Measurements from ENCODE around the gene NAA80. TPM values are rescaled to one million over a fixed set of nuclear protein-coding genes. Genes with fewer than 3 reads are reported as not detected.

NAA80 gene
- total and polyA plus RNA-seq, 2 of the 8 experiments (the other 6 are each of a cell fraction or from before 2014, with no cell fraction given): 11.3 to 16.7 TPM

DNA sequence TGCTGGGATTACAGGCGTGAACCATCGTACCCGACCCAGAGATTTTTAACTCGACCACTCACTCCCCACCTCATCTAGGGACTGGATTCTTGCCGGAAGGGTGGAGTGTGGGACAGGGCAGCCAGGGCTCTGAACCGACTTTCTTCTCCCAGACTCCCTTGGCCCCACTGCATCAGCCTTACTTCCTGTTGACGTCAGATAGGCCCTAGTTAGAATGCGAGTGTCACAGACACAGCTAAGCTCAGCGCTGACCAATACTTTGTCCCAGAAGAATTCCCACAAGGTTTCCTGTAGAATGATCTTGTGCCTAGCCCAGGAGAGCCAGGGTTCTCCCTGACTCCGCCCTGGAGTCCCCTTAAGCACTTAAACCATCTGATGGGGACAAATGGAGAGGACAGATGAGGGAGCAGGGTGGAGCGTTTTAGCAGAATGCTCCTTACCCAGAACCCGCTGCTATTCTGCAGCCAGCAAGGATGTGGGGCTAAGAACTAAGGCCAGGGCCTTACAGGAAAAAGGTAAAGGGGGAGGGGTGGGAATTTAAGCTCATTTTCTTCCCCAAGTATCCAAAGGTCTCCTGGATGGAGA lies 34.6 kb upstream of the NAA80 start:
- Histone ChIP-seq H4K5ac (ENCODE audit: insufficient read length, low read depth, low read length) (no peak overlapping the region), H2BK20ac (ENCODE audit: low read length) (no peak overlapping the region), H3K4ac (replicated peaks; ENCODE audit: insufficient read length, low read depth, low read length) (no peak overlapping the region), H3K56ac (replicated peaks; ENCODE audit: insufficient read length, low read depth, low read length) (no peak overlapping the region), H2BK5ac (ENCODE audit: low read depth, low read length) (no peak overlapping the region), H3K36me3 (ENCODE audit: control insufficient read depth in 2 of 4, insufficient read depth in 4 of 4, low read length in 3 of 4) (peaks cover 4 to 24% (median 20%) of the 10 kb centered on the region in 4 experiments; a peak in 7 of 8 replicates), H3K79me2 (ENCODE audit: control insufficient read depth in 1 of 2, insufficient read depth in 2 of 2, low read length in 2 of 2) (peaks cover 0 to 28% of the 10 kb centered on the region in 2 experiments; a peak in 2 of 4 replicates), H2BK120ac (replicated peaks; ENCODE audit: low read depth, low read length) (no peak overlapping the region), H3K14ac (ENCODE audit: insufficient read length) (no peak overlapping the region), H3K9ac (replicated peaks in 1 of 4; ENCODE audit: extremely low read depth in 1 of 4, low read depth in 3 of 4, low read length in 3 of 4) (no peak overlapping the region; a peak in 1 of 7 replicates), H4K20me1 (replicated peaks in 1 of 2; ENCODE audit: control insufficient read depth in 1 of 2, insufficient read depth in 2 of 2, low read length in 2 of 2) (peaks cover 8 to 12% of the 10 kb centered on the region in 2 experiments), H3K23me2 (ENCODE audit: low read depth, low read length) (peaks cover 10% of the 10 kb centered on the region), H3K18ac (ENCODE audit: extremely low read depth, low read length) (no peak overlapping the region), H3K9me3 (ENCODE audit: insufficient read depth in 2 of 2, low read depth in 1 of 2, low read length in 1 of 2) (no peaks in the 10 kb centered on the region), H3K23ac (ENCODE audit: insufficient read length) (no peak overlapping the region), H2AK5ac (ENCODE audit: low read depth, low read length) (0 out of 2 replicates have a peak overlapping the region, but pooled peaks have one; percentile 39), H3K27ac (ENCODE audit: low read depth, low read length) (no peak overlapping the region), H3K4me2 (ENCODE audit: insufficient read depth in 1 of 2, low read depth in 2 of 2, low read length in 2 of 2) (no peak overlapping the region), H3K4me1 (replicated peaks in 1 of 4; ENCODE audit: control insufficient read depth in 3 of 4, insufficient read depth in 4 of 4, low read length in 3 of 4) (peaks cover 0 to 8% (median 3%) of the 10 kb centered on the region in 4 experiments; a peak in 2 of 7 replicates), H2AFZ (ENCODE audit: low read length) (no peak overlapping the region), H2BK12ac (ENCODE audit: low read depth, low read length) (no peak overlapping the region), H3K27me3 (replicated peaks in 1 of 4; ENCODE audit: control insufficient read depth in 3 of 4, extremely low read depth in 1 of 4, insufficient read depth in 3 of 4, low read length in 3 of 4) (peaks cover 2 to 9% (median 5%) of the 10 kb centered on the region in 4 experiments), H2BK15ac (ENCODE audit: low read length) (no peak overlapping the region), H4K8ac (ENCODE audit: extremely low read depth, insufficient read depth, low read length) (no peak overlapping the region; the same call in 1 of the 2 replicates), H3K4me3 (ENCODE audit: extremely low read depth in 1 of 4, insufficient read depth in 2 of 4, low read depth in 3 of 4, low read length in 4 of 4) (no peak overlapping the region), H4K91ac (replicated peaks; ENCODE audit: insufficient read length, low read length) (no peak overlapping the region), H3K79me1 (ENCODE audit: low read depth, low read length) (peaks cover 6% of the 10 kb centered on the region; the same call in 1 of the 2 replicates)
- ChIA-PET POLR2A (ENCODE audit: partially characterized antibody) (interaction anchor here (0.7 to 4.4 kb wide), 4 partner anchors 10 to 102 kb away, joined by 3 to 40 read pairs (median 4); partner anchors contain the start of gene HYAL2), CTCF (ENCODE audit: partially characterized antibody) (interaction anchor here (2.0 to 7.7 kb wide), 2 partner anchors 11 to 59 kb away, joined by 5 to 60 read pairs; partner anchors contain the start of gene HYAL2)
- TF ChIP-seq FOSL1 (IDR thresholded peaks at IDR 0.05; ENCODE audit: insufficient read depth, low read depth, low read length) (no peak), CEBPB (IDR thresholded peaks at IDR 0.05; ENCODE audit: low read depth, low read length) (no peak), TAF1 (IDR thresholded peaks at IDR 0.05; ENCODE audit: low read depth, low read length) (no peak), CHD2 (IDR thresholded peaks at IDR 0.05; ENCODE audit: low read length) (no peak), KDM1A (IDR thresholded peaks at IDR 0.05; ENCODE audit: borderline replicate concordance, low read length) (no peak)
- DNase-seq (ENCODE audit: low read depth in 1 of 2, low spot score in 2 of 2) (no peak), FAIRE-seq (no peak)
- whole genome bisulfite sequencing, 2 experiments (ENCODE audit: extremely low coverage in 1 of 2, insufficient coverage in 1 of 2, insufficient read length in 1 of 2, insufficient replicate concordance in 2 of 2, low coverage in 1 of 2, low lambda C conversion rate in 2 of 2, missing lambda C conversion rate in 1 of 2): 91% methylated on average over 12 of the region's 12 CpGs; no CpG with 5 or more reads in 1 of the 2 experiments

Data from H1 (cell line).